GM12875 (cell line): Measurements from ENCODE around the gene PBX1.

ENCODE experiments used
- H3K4me3 ChIP-seq: one replicate; pipeline ENCODE4 v1.5.1; 2011; ENCODE audit warnings: low read depth, low read length, control low read depth
- TF ChIP-seq, protein P1 (sequence below): IDR thresholded peaks from 2 replicates; pipeline ENCODE4 v1.5.1; 2011; ENCODE audit warnings: low read depth, mild to moderate bottlenecking, control low read depth, inconsistent platforms, low read length, moderate library complexity, borderline replicate concordance; ENCODE audit not compliant: insufficient read depth

PBX1 gene

DNA sequence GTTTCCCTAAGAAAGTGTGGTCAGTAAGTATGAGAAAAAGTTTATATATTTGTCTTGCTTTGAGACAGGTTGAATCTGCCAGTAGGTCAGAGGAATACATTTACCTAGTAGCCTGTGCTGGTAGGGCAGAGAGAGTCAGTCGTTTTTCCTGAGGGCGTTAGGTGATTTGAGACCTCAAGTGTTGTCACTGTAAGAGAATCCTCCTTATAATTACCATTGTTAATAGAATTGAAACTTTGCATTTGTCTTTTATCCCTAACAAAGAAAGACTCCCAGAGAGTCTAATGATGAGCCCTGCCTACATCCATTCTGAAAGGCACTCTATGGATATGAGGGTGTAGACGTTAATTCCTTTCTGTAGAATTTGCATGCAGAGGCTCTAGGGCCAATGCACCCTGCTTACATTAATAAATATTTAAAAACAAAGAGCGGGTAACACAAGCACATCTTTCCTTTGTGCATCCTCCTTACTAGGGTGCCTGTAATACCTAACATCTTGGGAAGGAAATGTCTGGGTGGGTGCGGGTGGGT, 16.4 kb downstream of the PBX1 start:
- TF ChIP-seq, protein P1, sequence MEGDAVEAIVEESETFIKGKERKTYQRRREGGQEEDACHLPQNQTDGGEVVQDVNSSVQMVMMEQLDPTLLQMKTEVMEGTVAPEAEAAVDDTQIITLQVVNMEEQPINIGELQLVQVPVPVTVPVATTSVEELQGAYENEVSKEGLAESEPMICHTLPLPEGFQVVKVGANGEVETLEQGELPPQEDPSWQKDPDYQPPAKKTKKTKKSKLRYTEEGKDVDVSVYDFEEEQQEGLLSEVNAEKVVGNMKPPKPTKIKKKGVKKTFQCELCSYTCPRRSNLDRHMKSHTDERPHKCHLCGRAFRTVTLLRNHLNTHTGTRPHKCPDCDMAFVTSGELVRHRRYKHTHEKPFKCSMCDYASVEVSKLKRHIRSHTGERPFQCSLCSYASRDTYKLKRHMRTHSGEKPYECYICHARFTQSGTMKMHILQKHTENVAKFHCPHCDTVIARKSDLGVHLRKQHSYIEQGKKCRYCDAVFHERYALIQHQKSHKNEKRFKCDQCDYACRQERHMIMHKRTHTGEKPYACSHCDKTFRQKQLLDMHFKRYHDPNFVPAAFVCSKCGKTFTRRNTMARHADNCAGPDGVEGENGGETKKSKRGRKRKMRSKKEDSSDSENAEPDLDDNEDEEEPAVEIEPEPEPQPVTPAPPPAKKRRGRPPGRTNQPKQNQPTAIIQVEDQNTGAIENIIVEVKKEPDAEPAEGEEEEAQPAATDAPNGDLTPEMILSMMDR, result no peak
- H3K4me3 ChIP-seq, result no peak overlapping the region

DNA sequence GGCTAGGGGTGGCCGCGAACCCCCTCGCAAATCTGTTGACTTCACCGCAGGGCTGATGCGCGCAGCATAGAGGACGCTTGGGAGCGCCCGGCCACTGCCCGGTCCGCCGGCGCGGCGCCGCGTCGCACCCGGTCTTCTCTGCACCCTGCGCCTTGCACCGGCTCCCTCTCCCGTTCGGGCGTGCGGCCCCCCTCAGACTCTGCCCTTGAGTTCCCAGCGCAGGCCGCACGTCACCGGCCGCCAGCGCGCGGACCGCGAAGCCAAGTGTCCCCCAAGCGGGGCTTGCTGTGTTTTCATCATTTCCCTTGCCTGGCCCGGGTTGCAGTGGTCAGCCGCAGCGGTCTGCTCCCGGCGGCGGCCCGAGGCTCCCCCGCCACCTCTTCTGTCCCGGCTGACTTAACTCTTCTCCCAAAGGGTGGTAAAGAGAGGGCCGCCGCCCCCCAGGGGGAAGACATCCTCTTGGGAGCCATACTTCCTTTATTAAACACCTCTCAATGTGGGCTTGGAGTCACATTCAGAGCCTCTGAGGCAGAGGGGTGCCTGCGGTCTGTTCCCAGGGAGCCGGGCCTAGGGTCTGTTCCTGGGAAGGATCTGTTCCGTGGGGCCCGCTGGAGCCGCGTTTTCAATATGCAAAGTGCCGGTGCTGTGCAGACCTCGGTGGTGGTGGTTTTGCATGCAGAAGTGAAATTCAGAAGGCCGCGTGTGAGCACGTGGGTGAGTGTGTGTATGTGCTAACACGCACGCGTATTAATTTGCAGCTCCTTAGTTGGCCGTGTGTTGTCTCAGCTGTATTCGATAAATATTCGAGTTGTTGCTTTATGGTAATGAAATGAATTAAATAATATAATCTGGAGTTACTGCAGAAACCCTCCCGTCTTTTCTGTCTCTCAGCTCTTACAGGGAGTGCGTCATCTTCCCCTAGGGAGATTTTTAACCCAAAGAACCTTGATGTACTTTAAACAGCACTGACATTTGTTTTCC, 17.6 kb downstream of the PBX1 start:
- TF ChIP-seq, protein P1, result no peak
- no peak overlapping the region for H3K4me3 ChIP-seq

DNA sequence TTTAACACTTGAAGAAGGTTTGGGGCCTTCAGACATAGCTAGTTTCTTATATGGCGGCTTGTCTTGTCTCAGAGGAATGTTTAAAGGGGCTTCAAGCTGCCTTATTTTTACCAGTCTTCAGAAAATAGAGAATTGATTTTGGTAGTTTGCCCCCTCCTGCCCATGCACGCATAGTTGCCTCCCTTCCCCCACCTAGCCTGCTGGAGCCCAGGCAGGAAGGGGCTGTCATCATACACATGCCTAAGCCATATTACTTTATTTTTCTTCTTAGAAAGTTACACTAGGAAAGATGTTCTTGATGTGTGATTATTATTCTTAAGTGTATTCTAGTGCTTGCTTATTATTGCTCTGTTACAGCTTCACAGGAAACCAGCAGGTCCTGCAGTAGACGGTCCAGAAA, 18.3 kb downstream of the PBX1 start:
- no peak overlapping the region for H3K4me3 ChIP-seq
- TF ChIP-seq, protein P1, result no peak

DNA sequence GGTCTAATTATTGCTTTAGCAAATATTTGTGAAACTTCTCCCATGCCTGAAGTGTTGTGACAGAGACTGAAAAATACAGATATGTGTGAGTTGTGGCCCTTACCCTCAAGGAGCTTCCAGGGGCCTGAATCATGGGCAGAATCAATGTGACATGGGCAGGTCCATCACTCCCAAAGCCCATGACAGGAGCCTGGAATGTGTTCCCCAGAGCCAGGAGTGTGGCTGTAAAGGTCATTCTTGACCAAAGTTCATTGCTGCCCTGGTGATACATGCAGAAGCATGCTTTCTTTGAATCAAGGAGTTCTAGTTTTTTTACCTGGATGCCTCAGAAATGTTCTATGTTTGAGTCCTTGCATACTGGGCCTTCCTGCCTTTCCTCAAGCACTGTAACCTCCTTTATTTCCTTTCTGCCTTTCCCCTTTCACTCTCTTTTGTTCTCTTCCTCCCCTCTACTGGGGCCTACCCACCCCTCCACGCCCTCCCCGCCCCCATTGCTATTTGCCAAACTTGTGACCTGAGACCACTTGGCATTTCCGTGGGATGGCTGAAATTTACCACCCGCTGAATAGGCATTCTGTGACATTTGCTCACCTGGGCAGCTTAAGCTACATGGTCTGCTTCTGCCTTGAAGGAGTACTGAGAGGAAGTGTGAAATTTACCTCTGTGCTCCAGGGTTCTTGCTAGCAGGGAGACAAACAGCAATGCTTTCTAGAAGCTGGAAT, 19.7 kb downstream of the PBX1 start:
- H3K4me3 ChIP-seq, result no peak overlapping the region
- TF ChIP-seq, protein P1, result no peak

DNA sequence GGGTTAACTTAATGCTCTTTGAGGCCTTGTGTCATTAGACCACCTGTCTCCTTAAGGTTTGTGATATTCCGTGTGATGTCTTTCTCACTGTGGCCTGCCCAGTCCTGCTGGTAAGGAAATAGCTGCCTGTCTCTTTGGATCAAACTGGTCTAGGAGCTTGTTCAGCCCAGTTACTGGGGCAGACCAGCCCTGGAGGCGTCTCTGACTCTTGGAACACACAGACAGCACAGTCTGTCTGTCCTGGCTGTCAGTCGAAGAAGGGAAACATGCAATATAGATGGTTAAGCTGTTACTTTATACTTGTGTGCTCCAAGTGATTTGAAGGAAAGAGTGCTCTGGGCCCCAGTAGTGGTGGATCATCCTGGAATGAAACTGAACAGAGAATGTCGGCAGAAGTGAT, 20.4 kb downstream of the PBX1 start:
- H3K4me3 ChIP-seq, result no peak overlapping the region
- TF ChIP-seq, protein P1, result no peak

DNA sequence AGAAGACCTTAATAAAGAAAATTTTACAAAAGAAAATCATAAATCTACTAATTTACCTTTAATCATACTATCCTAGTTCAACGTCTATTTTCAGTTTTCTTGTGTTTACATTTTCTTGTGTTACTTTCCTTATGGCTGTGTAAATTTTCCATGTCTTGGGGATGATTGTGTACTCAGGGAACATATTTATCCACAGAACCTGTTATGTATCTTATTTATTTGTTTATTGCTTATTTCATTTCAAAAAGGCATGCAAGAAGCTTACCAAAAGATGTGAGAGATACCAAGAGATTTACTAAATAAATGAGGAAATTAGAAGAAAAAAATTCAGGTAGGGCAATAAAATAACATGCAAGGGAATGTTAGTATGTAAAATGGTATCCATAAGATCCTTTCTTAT, 22.8 kb downstream of the PBX1 start:
- no peak overlapping the region for H3K4me3 ChIP-seq
- TF ChIP-seq, protein P1, result no peak
